HEK293 (cell line): Measurements from ENCODE around the gene DDX54.

Source experiments
- HOXC10 ChIP-seq: sonication (generic); formaldehyde crosslinking; IDR thresholded peaks from 2 replicates; pipeline ENCODE4 v1.8.1; 2023; ENCODE audit warnings: mild to moderate bottlenecking, missing genetic modification reagents
- OSR2 ChIP-seq: fragments of 450-650 bp; formaldehyde crosslinking; IDR thresholded peaks from 2 replicates; pipeline ENCODE4 v1.5.1; 2016; ENCODE audit warnings: missing biosample characterization, missing genetic modification characterization
- SETDB1 ChIP-seq: IDR thresholded peaks from one replicate; pipeline ENCODE4 v1.6.1; 2017; ENCODE audit warnings: mild to moderate bottlenecking, low read length, moderate library complexity, mixed read lengths; ENCODE audit not compliant: insufficient read length
- YY1 ChIP-seq: fragments of 450-650 bp; formaldehyde crosslinking; IDR thresholded peaks from 2 replicates; pipeline ENCODE4 v1.5.1; 2018; ENCODE audit warnings: missing biosample characterization, missing genetic modification characterization
- ZBTB17 ChIP-seq: fragments of 450-650 bp; formaldehyde crosslinking; IDR thresholded peaks from 2 replicates; pipeline ENCODE4 v1.5.1; 2016; ENCODE audit warnings: missing biosample characterization, missing genetic modification characterization
- ZNF24 ChIP-seq: fragments of 450-650 bp; formaldehyde crosslinking; IDR thresholded peaks from 2 replicates; pipeline ENCODE4 v1.5.1; 2016; ENCODE audit warnings: missing biosample characterization, missing genetic modification characterization
- ZNF596 ChIP-seq: fragments of 450-650 bp; IDR thresholded peaks from 2 replicates; pipeline ENCODE4 v1.5.0; 2018; ENCODE audit warnings: missing biosample characterization, mild to moderate bottlenecking, missing genetic modification characterization, moderate library complexity
- ZNF792 ChIP-seq: fragments of 450-650 bp; formaldehyde crosslinking; IDR thresholded peaks from 2 replicates; pipeline ENCODE4 v1.5.1; 2016; ENCODE audit warnings: missing biosample characterization, missing genetic modification characterization
- ZSCAN30 ChIP-seq: fragments of 450-650 bp; IDR thresholded peaks from 2 replicates; pipeline ENCODE4 v1.5.1; 2018; ENCODE audit warnings: missing biosample characterization, mild to moderate bottlenecking, missing genetic modification characterization, moderate library complexity
- TF ChIP-seq, protein P1 (sequence below): fragments of 450-650 bp; formaldehyde crosslinking; IDR thresholded peaks from 2 replicates; pipeline ENCODE4 v1.5.1; 2016; ENCODE audit warnings: missing biosample characterization, missing genetic modification characterization
- TF ChIP-seq, protein P2 (sequence below): fragments of 450-650 bp; formaldehyde crosslinking; IDR thresholded peaks from 2 replicates; pipeline ENCODE4 v1.5.1; 2016; ENCODE audit warnings: missing biosample characterization, missing genetic modification characterization
- TF ChIP-seq, protein P3 (sequence below): fragments of 450-650 bp; formaldehyde crosslinking; IDR thresholded peaks from 2 replicates; pipeline ENCODE4 v1.5.1; 2016; ENCODE audit warnings: missing biosample characterization, missing genetic modification characterization, low read depth
- TF ChIP-seq, protein P4 (sequence below): fragments of 450-650 bp; IDR thresholded peaks from 2 replicates; pipeline ENCODE4 v1.5.1; 2018; ENCODE audit warnings: missing biosample characterization, mild to moderate bottlenecking, missing genetic modification characterization

DNA sequence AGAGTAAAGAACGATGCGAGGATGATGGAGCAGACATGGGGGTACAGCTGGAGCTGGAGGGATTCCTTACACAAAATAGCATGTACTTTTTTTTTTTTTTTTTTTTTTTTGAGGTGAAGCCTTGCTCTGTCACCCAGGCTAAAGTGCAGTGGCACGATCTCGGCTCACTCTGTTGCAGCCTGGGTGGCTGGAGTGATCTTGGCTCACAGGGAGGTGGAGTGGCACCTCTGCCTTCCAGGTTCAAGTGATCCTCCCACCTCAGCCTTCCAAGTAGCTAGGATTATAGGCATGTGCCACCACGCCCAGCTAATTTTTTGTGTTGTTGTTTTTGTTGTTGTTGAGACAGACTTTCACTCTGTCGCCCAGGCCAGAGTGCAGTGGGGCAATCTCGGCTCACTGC, 44.6 kb downstream of the DDX54 start:
- no peak for TF ChIP-seq OSR2
- no peak for TF ChIP-seq HOXC10
- TF ChIP-seq ZBTB17 (tag by site-specific recombination) = no peak
- TF ChIP-seq, protein P1, sequence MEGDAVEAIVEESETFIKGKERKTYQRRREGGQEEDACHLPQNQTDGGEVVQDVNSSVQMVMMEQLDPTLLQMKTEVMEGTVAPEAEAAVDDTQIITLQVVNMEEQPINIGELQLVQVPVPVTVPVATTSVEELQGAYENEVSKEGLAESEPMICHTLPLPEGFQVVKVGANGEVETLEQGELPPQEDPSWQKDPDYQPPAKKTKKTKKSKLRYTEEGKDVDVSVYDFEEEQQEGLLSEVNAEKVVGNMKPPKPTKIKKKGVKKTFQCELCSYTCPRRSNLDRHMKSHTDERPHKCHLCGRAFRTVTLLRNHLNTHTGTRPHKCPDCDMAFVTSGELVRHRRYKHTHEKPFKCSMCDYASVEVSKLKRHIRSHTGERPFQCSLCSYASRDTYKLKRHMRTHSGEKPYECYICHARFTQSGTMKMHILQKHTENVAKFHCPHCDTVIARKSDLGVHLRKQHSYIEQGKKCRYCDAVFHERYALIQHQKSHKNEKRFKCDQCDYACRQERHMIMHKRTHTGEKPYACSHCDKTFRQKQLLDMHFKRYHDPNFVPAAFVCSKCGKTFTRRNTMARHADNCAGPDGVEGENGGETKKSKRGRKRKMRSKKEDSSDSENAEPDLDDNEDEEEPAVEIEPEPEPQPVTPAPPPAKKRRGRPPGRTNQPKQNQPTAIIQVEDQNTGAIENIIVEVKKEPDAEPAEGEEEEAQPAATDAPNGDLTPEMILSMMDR (tag by site-specific recombination) = no peak
- no peak for TF ChIP-seq YY1
- no peak for TF ChIP-seq ZNF24
- TF ChIP-seq ZNF596 (tag by site-specific recombination) = no peak
- TF ChIP-seq ZNF792 = no peak
- TF ChIP-seq, protein P2, sequence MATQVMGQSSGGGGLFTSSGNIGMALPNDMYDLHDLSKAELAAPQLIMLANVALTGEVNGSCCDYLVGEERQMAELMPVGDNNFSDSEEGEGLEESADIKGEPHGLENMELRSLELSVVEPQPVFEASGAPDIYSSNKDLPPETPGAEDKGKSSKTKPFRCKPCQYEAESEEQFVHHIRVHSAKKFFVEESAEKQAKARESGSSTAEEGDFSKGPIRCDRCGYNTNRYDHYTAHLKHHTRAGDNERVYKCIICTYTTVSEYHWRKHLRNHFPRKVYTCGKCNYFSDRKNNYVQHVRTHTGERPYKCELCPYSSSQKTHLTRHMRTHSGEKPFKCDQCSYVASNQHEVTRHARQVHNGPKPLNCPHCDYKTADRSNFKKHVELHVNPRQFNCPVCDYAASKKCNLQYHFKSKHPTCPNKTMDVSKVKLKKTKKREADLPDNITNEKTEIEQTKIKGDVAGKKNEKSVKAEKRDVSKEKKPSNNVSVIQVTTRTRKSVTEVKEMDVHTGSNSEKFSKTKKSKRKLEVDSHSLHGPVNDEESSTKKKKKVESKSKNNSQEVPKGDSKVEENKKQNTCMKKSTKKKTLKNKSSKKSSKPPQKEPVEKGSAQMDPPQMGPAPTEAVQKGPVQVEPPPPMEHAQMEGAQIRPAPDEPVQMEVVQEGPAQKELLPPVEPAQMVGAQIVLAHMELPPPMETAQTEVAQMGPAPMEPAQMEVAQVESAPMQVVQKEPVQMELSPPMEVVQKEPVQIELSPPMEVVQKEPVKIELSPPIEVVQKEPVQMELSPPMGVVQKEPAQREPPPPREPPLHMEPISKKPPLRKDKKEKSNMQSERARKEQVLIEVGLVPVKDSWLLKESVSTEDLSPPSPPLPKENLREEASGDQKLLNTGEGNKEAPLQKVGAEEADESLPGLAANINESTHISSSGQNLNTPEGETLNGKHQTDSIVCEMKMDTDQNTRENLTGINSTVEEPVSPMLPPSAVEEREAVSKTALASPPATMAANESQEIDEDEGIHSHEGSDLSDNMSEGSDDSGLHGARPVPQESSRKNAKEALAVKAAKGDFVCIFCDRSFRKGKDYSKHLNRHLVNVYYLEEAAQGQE (tag by site-specific recombination) = no peak
- TF ChIP-seq, protein P3, sequence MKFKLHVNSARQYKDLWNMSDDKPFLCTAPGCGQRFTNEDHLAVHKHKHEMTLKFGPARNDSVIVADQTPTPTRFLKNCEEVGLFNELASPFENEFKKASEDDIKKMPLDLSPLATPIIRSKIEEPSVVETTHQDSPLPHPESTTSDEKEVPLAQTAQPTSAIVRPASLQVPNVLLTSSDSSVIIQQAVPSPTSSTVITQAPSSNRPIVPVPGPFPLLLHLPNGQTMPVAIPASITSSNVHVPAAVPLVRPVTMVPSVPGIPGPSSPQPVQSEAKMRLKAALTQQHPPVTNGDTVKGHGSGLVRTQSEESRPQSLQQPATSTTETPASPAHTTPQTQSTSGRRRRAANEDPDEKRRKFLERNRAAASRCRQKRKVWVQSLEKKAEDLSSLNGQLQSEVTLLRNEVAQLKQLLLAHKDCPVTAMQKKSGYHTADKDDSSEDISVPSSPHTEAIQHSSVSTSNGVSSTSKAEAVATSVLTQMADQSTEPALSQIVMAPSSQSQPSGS = no peak
- TF ChIP-seq, protein P4, sequence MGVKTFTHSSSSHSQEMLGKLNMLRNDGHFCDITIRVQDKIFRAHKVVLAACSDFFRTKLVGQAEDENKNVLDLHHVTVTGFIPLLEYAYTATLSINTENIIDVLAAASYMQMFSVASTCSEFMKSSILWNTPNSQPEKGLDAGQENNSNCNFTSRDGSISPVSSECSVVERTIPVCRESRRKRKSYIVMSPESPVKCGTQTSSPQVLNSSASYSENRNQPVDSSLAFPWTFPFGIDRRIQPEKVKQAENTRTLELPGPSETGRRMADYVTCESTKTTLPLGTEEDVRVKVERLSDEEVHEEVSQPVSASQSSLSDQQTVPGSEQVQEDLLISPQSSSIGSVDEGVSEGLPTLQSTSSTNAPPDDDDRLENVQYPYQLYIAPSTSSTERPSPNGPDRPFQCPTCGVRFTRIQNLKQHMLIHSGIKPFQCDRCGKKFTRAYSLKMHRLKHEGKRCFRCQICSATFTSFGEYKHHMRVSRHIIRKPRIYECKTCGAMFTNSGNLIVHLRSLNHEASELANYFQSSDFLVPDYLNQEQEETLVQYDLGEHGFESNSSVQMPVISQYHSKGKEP = no peak
- no peak for TF ChIP-seq ZSCAN30 (tag by site-specific recombination)
- no peak for TF ChIP-seq SETDB1
